ENCODE data around the gene MLYCD.
"Not testable (repeated sequence)": the region's sequence is repeated elsewhere in the genome, so short reads cannot be mapped to it uniquely, and the experiment has no call there.

The MLYCD gene

GRCh38 chr16:83946154-83946780 is 47.4 kb downstream of the MLYCD start:
- DNase-seq, result no peak
- Histone ChIP-seq H3K9me3 (ENCODE audit: control insufficient read depth, low read length) (no peaks in the 10 kb centered on the region), H3K36me3 (ENCODE audit: control insufficient read depth, insufficient read depth, low read length) (no peaks in the 10 kb centered on the region), H3K27me3 (replicated peaks; ENCODE audit: control insufficient read depth, insufficient read depth, low read length, poor library complexity, severe bottlenecking) (no peaks in the 10 kb centered on the region), H3K27ac (ENCODE audit: insufficient read depth, low read length, poor library complexity, severe bottlenecking) (no peak overlapping the region), H3K4me3 (ENCODE audit: insufficient read depth, low read depth, low read length, poor library complexity, severe bottlenecking) (no peak overlapping the region), H3K4me1 (ENCODE audit: control insufficient read depth, insufficient read depth, low read length, poor library complexity, severe bottlenecking) (no peaks in the 10 kb centered on the region)

- no peaks in the 10 kb centered on the region for H3K27me3 ChIP-seq (replicated peaks; ENCODE audit: control insufficient read depth, insufficient read depth, low read length, poor library complexity, severe bottlenecking)
- H3K9me3 ChIP-seq (ENCODE audit: control insufficient read depth, low read length), result no peaks in the 10 kb centered on the region
- H3K4me1 ChIP-seq (ENCODE audit: control insufficient read depth, insufficient read depth, low read length, poor library complexity, severe bottlenecking), result no peaks in the 10 kb centered on the region
- no peak for DNase-seq
- H3K36me3 ChIP-seq (ENCODE audit: control insufficient read depth, insufficient read depth, low read length), result no peaks in the 10 kb centered on the region
- H3K4me3 ChIP-seq (ENCODE audit: insufficient read depth, low read depth, low read length, poor library complexity, severe bottlenecking), result no peak overlapping the region
- H3K27ac ChIP-seq (ENCODE audit: insufficient read depth, low read length, poor library complexity, severe bottlenecking), result no peak overlapping the region
Measured at GRCh38 chr16:83946781-83947566, 48.1 kb downstream of the MLYCD start.

- H3K27ac ChIP-seq (ENCODE audit: insufficient read depth, low read length, poor library complexity, severe bottlenecking), result no peak overlapping the region
- no peak for DNase-seq
- no peak overlapping the region for H3K4me3 ChIP-seq (ENCODE audit: insufficient read depth, low read depth, low read length, poor library complexity, severe bottlenecking)
- no peaks in the 10 kb centered on the region for H3K36me3 ChIP-seq (ENCODE audit: control insufficient read depth, insufficient read depth, low read length)
- no peaks in the 10 kb centered on the region for H3K9me3 ChIP-seq (ENCODE audit: control insufficient read depth, low read length)
- H3K27me3 ChIP-seq (replicated peaks; ENCODE audit: control insufficient read depth, insufficient read depth, low read length, poor library complexity, severe bottlenecking), result peaks cover 4% of the 10 kb centered on the region
- no peaks in the 10 kb centered on the region for H3K4me1 ChIP-seq (ENCODE audit: control insufficient read depth, insufficient read depth, low read length, poor library complexity, severe bottlenecking)
Measured at GRCh38 chr16:83947642-83948234, 48.8 kb downstream of the MLYCD start.

GRCh38 chr16:83948914-83949723 is 50.2 kb downstream of the MLYCD start:
- DNase-seq, result no peak
- H3K4me3 ChIP-seq (ENCODE audit: insufficient read depth, low read depth, low read length, poor library complexity, severe bottlenecking), result no peak overlapping the region
- peaks cover 9% of the 10 kb centered on the region for H3K27me3 ChIP-seq (replicated peaks; ENCODE audit: control insufficient read depth, insufficient read depth, low read length, poor library complexity, severe bottlenecking)
- no peaks in the 10 kb centered on the region for H3K9me3 ChIP-seq (ENCODE audit: control insufficient read depth, low read length)
- H3K27ac ChIP-seq (ENCODE audit: insufficient read depth, low read length, poor library complexity, severe bottlenecking), result no peak overlapping the region
- no peaks in the 10 kb centered on the region for H3K36me3 ChIP-seq (ENCODE audit: control insufficient read depth, insufficient read depth, low read length)
- no peaks in the 10 kb centered on the region for H3K4me1 ChIP-seq (ENCODE audit: control insufficient read depth, insufficient read depth, low read length, poor library complexity, severe bottlenecking)

GRCh38 chr16:83949724-83950001 is 50.7 kb downstream of the MLYCD start:
- H3K4me1 ChIP-seq (ENCODE audit: control insufficient read depth, insufficient read depth, low read length, poor library complexity, severe bottlenecking), result no peaks in the 10 kb centered on the region
- H3K4me3 ChIP-seq (ENCODE audit: insufficient read depth, low read depth, low read length, poor library complexity, severe bottlenecking), result no peak overlapping the region
- H3K9me3 ChIP-seq (ENCODE audit: control insufficient read depth, low read length), result no peaks in the 10 kb centered on the region
- no peaks in the 10 kb centered on the region for H3K36me3 ChIP-seq (ENCODE audit: control insufficient read depth, insufficient read depth, low read length)
- H3K27ac ChIP-seq (ENCODE audit: insufficient read depth, low read length, poor library complexity, severe bottlenecking), result no peak overlapping the region
- H3K27me3 ChIP-seq (replicated peaks; ENCODE audit: control insufficient read depth, insufficient read depth, low read length, poor library complexity, severe bottlenecking), result peaks cover 9% of the 10 kb centered on the region
- DNase-seq, result no peak

GRCh38 chr16:83950862-83951399 is 52.0 kb downstream of the MLYCD start:
- not testable (repeated sequence) for H3K4me1 ChIP-seq (ENCODE audit: control insufficient read depth, insufficient read depth, low read length, poor library complexity, severe bottlenecking); H3K4me3 ChIP-seq (ENCODE audit: insufficient read depth, low read depth, low read length, poor library complexity, severe bottlenecking); H3K9me3 ChIP-seq (ENCODE audit: control insufficient read depth, low read length); H3K36me3 ChIP-seq (ENCODE audit: control insufficient read depth, insufficient read depth, low read length); DNase-seq; H3K27ac ChIP-seq (ENCODE audit: insufficient read depth, low read length, poor library complexity, severe bottlenecking)
- peaks cover 15% of the 10 kb centered on the region for H3K27me3 ChIP-seq (replicated peaks; ENCODE audit: control insufficient read depth, insufficient read depth, low read length, poor library complexity, severe bottlenecking)

- no peaks in the 10 kb centered on the region for H3K4me1 ChIP-seq (ENCODE audit: control insufficient read depth, insufficient read depth, low read length, poor library complexity, severe bottlenecking)
- no peaks in the 10 kb centered on the region for H3K36me3 ChIP-seq (ENCODE audit: control insufficient read depth, insufficient read depth, low read length)
- peaks cover 15% of the 10 kb centered on the region for H3K27me3 ChIP-seq (replicated peaks; ENCODE audit: control insufficient read depth, insufficient read depth, low read length, poor library complexity, severe bottlenecking)
- no peak overlapping the region for H3K27ac ChIP-seq (ENCODE audit: insufficient read depth, low read length, poor library complexity, severe bottlenecking)
- DNase-seq, result no peak
- no peaks in the 10 kb centered on the region for H3K9me3 ChIP-seq (ENCODE audit: control insufficient read depth, low read length)
- H3K4me3 ChIP-seq (ENCODE audit: insufficient read depth, low read depth, low read length, poor library complexity, severe bottlenecking), result no peak overlapping the region
Measured at GRCh38 chr16:83951544-83951943, 52.6 kb downstream of the MLYCD start.

- DNase-seq, result no peak
- H3K9me3 ChIP-seq (ENCODE audit: control insufficient read depth, low read length), result no peaks in the 10 kb centered on the region
- H3K27me3 ChIP-seq (replicated peaks; ENCODE audit: control insufficient read depth, insufficient read depth, low read length, poor library complexity, severe bottlenecking), result peaks cover 15% of the 10 kb centered on the region
- H3K36me3 ChIP-seq (ENCODE audit: control insufficient read depth, insufficient read depth, low read length), result no peaks in the 10 kb centered on the region
- H3K27ac ChIP-seq (ENCODE audit: insufficient read depth, low read length, poor library complexity, severe bottlenecking), result no peak overlapping the region
- H3K4me1 ChIP-seq (ENCODE audit: control insufficient read depth, insufficient read depth, low read length, poor library complexity, severe bottlenecking), result no peaks in the 10 kb centered on the region
- H3K4me3 ChIP-seq (ENCODE audit: insufficient read depth, low read depth, low read length, poor library complexity, severe bottlenecking), result no peak overlapping the region
Measured at GRCh38 chr16:83952587-83952939, 53.6 kb downstream of the MLYCD start.

- Histone ChIP-seq H3K36me3 (ENCODE audit: control insufficient read depth, insufficient read depth, low read length) (no peaks in the 10 kb centered on the region), H3K4me3 (ENCODE audit: insufficient read depth, low read depth, low read length, poor library complexity, severe bottlenecking) (no peak within 1 kb of the TSS), H3K27me3 (replicated peaks; ENCODE audit: control insufficient read depth, insufficient read depth, low read length, poor library complexity, severe bottlenecking) (peaks cover 15% of the 10 kb centered on the region), H3K9me3 (ENCODE audit: control insufficient read depth, low read length) (no peaks in the 10 kb centered on the region), H3K4me1 (ENCODE audit: control insufficient read depth, insufficient read depth, low read length, poor library complexity, severe bottlenecking) (no peaks in the 10 kb centered on the region), H3K27ac (ENCODE audit: insufficient read depth, low read length, poor library complexity, severe bottlenecking) (no peak within 1 kb of the TSS)
- DNase-seq, result peak in 2 of 3 donors; percentile 1 to 11
Measured at GRCh38 chr16:83952940-83953795, 54.3 kb downstream of the MLYCD start, which contains the start of gene OSGIN1. Gene OSGIN1 (plus strand): TSS chr16:83953240. CDS start chr16:83957672, 4,432 bp downstream.
